ENCODE measurements around the gene IFT25.

The IFT25 gene

GRCh38 chr1:53956308-53957168 is 11.0 kb upstream of the IFT25 start:
- DNase-seq: no peak

- no peak for DNase-seq
Observed at GRCh38 chr1:53954128-53954527, 8.6 kb upstream of the IFT25 start.

- no peak for DNase-seq
Observed at GRCh38 chr1:53951697-53952096, 6.2 kb upstream of the IFT25 start.

- DNase-seq: no peak
Observed at GRCh38 chr1:53949023-53949990, 3.8 kb upstream of the IFT25 start.

DNA sequence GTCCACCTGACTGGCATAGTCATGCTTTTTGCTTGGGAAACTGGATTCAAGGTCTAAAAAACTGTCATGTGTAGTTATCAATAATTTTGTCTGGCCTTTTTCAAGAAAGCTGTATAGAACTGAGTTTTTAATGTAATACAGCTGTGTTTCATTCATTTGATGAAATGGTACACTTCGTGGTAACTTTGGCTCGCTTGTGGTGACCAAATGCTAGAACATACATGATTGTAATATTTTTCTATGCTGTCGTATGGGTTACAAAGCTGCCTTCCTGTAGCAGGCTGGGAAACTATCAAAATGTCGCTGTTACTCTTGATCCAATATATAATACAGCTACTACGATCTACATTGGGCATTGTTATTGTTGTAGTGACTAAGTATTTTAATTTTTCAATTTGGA is 2.8 kb upstream of the IFT25 start:
- no peak for DNase-seq

DNA sequence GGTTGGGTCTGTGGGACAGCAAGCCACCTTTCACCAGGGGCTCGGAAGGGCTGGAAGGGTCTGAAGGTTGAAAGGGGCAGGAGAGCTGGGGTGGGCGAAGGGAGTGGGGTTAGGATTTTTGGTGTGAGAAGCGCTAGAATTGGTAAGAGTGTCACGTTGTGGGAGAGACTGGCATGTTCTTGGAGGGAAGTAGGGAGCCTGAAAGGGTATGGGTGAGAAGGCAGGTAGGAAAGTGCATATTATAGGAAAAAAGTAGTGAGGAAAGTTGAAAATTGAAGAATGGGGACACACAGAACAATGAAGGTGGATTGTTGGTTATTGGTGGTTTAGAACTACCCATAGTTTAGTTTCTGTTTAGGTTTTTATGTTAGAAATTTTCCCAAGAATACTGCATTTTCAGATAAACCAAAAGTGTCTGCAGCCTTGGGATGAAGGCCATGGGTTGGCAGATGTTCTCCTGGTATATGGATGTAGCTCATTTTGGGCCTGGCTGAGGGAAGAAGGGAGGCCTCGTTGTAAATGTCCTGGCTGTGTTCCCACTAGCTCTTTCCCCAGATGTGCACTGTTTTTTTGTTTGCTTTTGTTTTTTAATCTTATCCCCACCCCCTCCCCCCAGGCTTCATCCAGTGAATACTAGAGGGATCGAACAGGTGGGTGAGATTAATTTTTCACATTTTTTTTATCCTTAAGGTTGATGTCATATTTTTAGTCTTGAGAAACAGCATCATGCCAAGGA is 1.8 kb upstream of the IFT25 start:
- no peak for DNase-seq

- peak; percentile 68 for DNase-seq
Observed at GRCh38 chr1:53946252-53947171, 1.0 kb upstream of the IFT25 start, which contains the start of gene LRRC42. TSS of gene LRRC42 (plus strand) at chr1:53946350. CDS start at chr1:53952000, 5,650 bp downstream.

DNA sequence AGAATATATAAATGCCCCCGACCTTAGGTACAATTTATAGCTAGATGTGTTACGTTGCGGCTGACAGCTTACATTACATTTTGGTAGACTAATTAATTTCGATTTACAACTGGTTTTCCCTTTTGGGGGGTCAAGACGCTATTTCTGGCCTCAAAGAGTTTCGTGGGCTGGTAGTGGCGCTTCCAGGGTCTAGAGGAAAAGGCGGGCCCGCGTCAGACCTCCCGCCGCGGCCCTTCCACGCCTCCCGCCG is 391 bp downstream of the IFT25 start:
- DNase-seq: no peak

GRCh38 chr1:53944469-53945182 is 873 bp downstream of the IFT25 start:
- DNase-seq: no peak

DNA sequence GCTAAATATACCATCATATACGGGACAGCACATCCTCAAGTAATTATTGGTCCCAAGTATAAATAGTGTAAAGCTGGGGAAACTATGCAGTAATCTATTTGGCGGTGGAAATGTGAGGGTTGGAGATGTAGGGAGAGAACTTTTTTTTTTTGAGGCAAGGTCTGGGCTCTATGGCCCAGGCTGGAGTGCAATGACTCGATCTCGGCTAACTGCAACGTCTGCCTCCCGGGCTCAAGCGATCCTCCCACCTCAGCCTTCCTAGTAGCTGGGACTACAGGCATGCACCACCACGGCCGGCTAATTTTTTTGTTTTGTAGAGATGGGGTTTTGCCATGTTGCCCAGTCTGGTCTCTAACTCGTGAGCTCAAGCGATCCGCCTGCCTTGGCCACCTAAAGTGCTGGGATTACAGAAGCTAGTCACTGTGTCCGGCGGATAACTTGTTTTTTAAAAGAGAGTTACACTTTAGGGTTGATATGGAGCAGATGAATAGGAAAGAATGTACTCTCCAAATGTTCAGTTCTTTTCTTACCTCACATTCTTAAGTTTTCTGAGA is 1.9 kb downstream of the IFT25 start:
- no peak for DNase-seq

GRCh38 chr1:53943090-53943489 is 2.4 kb downstream of the IFT25 start:
- no peak for DNase-seq

- DNase-seq: no peak
Observed at GRCh38 chr1:53942127-53942957, 3.2 kb downstream of the IFT25 start.

- no peak for DNase-seq
Observed at GRCh38 chr1:53938136-53938830, 7.2 kb downstream of the IFT25 start.

GRCh38 chr1:53936430-53936829 is 9.1 kb downstream of the IFT25 start:
- no peak for DNase-seq

DNA sequence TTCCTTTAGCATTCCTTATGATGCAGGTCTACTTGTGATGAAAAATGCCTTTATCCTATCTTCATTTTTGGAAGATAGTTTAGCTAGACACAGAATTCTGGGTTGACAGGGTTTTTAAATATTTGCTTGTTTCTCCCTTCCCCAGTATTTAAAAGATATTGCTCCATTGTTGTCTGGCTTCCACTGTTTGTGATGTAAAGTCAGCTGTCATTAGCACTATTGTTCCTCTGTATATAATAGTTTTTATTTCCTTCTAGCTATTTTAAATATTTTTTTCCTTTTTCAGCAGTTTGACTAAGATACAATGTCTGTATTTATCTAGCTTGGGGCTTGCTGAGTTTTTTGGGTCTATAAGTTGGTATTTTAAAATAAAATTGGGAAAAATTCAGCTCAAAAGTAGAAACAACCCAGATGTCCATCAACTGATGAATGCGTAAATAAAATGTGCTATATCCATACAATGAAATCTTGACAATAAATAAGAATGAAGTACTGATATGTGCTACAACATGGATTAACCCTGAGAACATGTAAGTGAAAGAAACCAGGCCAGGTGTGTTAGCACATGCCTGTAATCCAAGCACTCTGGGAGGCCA is 11.2 kb downstream of the IFT25 start:
- no peak for DNase-seq

- DNase-seq: no peak
Observed at GRCh38 chr1:53931523-53931922, 14.0 kb downstream of the IFT25 start.

DNA sequence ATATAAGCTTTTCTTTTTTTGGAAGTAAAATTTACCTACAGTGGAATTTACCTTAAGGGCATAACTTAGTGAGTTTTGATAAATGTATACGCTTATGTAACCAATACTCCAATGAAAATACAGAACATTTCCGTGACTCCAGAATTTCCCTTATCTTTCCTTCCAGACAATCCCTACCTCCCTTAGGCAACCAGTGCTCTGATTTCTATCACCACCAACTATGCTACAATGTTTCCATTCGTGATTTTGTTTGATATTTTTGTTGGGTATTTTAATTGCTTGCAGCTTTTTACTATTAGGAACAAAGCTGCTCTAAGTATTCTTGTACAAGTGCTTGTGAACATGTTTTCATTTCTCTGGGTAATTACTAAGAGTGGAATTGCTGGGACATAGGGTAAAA is 14.6 kb downstream of the IFT25 start:
- no peak for DNase-seq

DNA sequence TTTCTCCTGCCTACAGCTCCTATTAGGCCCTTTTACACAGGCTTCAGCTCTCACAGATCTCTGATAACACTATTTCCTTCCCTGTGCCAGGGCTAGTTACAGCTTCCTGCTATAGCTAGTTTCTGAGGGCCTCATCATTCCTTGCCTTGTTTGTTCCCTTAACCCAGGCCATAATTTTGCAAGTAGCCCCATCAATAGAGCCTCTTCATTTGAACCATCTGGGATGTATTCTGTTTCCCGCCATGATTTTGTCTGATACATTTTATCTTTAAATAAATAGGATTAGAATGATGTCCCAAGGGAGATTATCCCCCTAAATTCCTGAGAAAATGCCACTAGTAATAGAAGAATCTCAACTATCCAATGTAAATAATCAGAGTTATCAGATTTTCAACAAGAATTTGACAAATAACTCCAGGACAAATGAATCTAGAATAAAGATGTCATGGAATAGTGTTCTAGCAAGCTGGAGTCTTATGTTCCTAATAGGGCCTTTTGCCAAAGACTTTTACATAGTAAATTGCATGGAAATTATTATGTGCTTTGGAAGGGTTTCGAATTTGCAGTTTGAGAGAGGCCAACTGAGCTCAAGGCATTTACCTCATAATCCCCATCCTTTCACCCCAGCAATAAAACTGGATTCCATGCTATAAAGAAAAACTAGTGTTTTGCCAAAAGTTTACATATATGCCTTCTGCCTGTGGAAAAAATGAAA is 16.1 kb downstream of the IFT25 start:
- DNase-seq: no peak

Measured in stimulated activated CD4-positive, alpha-beta T cell treated with anti-CD3 and anti-CD28 coated beads, Interleukin-4, amount 100 ng/mL, for 1 hour (primary cell).